HCT116 (cell line): ENCODE results near the gene MLH3. TPM values are rescaled to one million over a fixed set of nuclear protein-coding genes. Genes with fewer than 3 reads are reported as not detected.

Source experiments
- ATAC-seq: fragments of 200-7000 bp; cut with Tn5 transposase; 2 replicates; pipeline ENCODE4 v1.9.1; 2020; ENCODE audit warnings: mild to moderate bottlenecking, moderate library complexity
- BruUV-seq: library from RNA; stranded (reverse); fragments of 400-500 nt; replicated peaks from 2 replicates; lab custom pipeline; 2021; lab: Mats Ljungman, UMichigan
- CTCF ChIA-PET: fragments of 300-600 bp; sonication (Branson Sonifier 250); formaldehyde crosslinking; loops from one replicate; lab custom pipeline; 2021; ENCODE audit warnings: antibody characterized with exemption; lab: Charles Lee
- POLR2A ChIA-PET: fragments of 300-600, 350-600 bp; sonication (Branson Sonifier 250); formaldehyde crosslinking; loops from one replicate; lab custom pipeline; 2021; ENCODE audit warnings: antibody characterized with exemption; lab: Charles Lee
- RAD21 ChIA-PET, 2 experiments: fragments of 300-600 bp; sonication (Branson Sonifier 250); formaldehyde crosslinking; loops; one replicate each; lab custom pipeline; 2023; ENCODE audit warnings: low total read pairs in 2 of 2; ENCODE audit not compliant: uncharacterized antibody in 2 of 2, unreplicated experiment in 2 of 2, low non-redundant PET in 1 of 2; lab: Charles Lee
- DNase-seq: peaks from one replicate; pipeline ENCODE4 v3.0.0-alpha.2; 2010; ENCODE audit warnings: low read depth, low spot score
- H2AFZ ChIP-seq: fragments of 200-600 bp; shearing (Covaris generic), sonication (generic); 2 replicates; pipeline ENCODE4 v1.6.1; 2017; ENCODE audit warnings: low read depth, mixed run types, mixed read lengths, antibody characterized with exemption, low read length; ENCODE audit not compliant: poor library complexity, severe bottlenecking
- H3K27ac ChIP-seq: 2 replicates; pipeline ENCODE4 v1.5.1; 2012; ENCODE audit warnings: low read depth, low read length
- H3K27me3 ChIP-seq: fragments of 200-600 bp; sonication (generic); 2 replicates; pipeline ENCODE4 v1.6.1; 2016; ENCODE audit warnings: mixed run types, low read length, mixed read lengths; ENCODE audit not compliant: insufficient read depth
- H3K36me3 ChIP-seq, 2 experiments: fragments of 200-500 bp in 1 of 2; fragments of 200-600 bp in 1 of 2; sonication (Bioruptor generic) in 1 of 2; sonication (generic) in 1 of 2; 2 replicates each; pipeline versions ENCODE4 v1.5.1 to v1.6.1; 2014 to 2016; ENCODE audit warnings: low read length in 2 of 2, inconsistent platforms in 1 of 2, mixed read lengths in 1 of 2, mixed run types in 1 of 2; ENCODE audit not compliant: insufficient read depth in 2 of 2, control insufficient read depth in 1 of 2
- H3K4me1 ChIP-seq, 2 experiments: fragments of 200-600 bp in 1 of 2; sonication (generic) in 1 of 2; 2 replicates each; pipeline versions ENCODE4 v1.5.1 to v1.6.1; 2012 to 2017; ENCODE audit warnings: low read length in 2 of 2, inconsistent platforms in 1 of 2, mild to moderate bottlenecking in 1 of 2, mixed read lengths in 1 of 2, mixed run types in 1 of 2, moderate library complexity in 1 of 2; ENCODE audit not compliant: insufficient read depth in 2 of 2, control insufficient read depth in 1 of 2
- H3K4me2 ChIP-seq: fragments of 200-600 bp; sonication (generic); 2 replicates; pipeline ENCODE4 v1.6.1; 2017; ENCODE audit warnings: mixed run types, low read length, mixed read lengths
- H3K4me3 ChIP-seq, 2 experiments: fragments of 200-600 bp in 1 of 2; sonication (generic) in 1 of 2; replicated peaks in 1 of 2; 2 replicates each; pipeline ENCODE4 v1.5.1; 2011 to 2016; ENCODE audit warnings: low read length in 2 of 2, control low read depth in 1 of 2, low read depth in 1 of 2, mild to moderate bottlenecking in 1 of 2, mixed read lengths in 1 of 2, mixed run types in 1 of 2
- H3K79me2 ChIP-seq: fragments of 200-600 bp; sonication (generic); 2 replicates; pipeline ENCODE4 v1.6.1; 2017; ENCODE audit warnings: mild to moderate bottlenecking, mixed run types, low read length, moderate library complexity, mixed read lengths; ENCODE audit not compliant: insufficient read depth
- H3K9ac ChIP-seq: fragments of 200-600 bp; sonication (generic); 2 replicates; pipeline ENCODE4 v1.6.1; 2016; ENCODE audit warnings: low read length, mixed read lengths
- H3K9me2 ChIP-seq: fragments of 200-600 bp; sonication (generic), shearing (Covaris generic); 2 replicates; pipeline ENCODE4 v1.6.1; 2017; ENCODE audit warnings: mixed run types, mild to moderate bottlenecking, moderate library complexity; ENCODE audit not compliant: insufficient read depth
- H3K9me3 ChIP-seq, 2 experiments: fragments of 200-500 bp in 1 of 2; fragments of 200-600 bp in 1 of 2; sonication (Bioruptor generic) in 1 of 2; sonication (generic) in 1 of 2; 2 replicates each; pipeline ENCODE4 v1.6.1; 2014 to 2017; ENCODE audit warnings: low read length in 2 of 2, mixed read lengths in 2 of 2, inconsistent platforms in 1 of 2, low read depth in 1 of 2, mild to moderate bottlenecking in 1 of 2, mixed run types in 1 of 2, moderate library complexity in 1 of 2; ENCODE audit not compliant: control insufficient read depth in 1 of 2, insufficient read depth in 1 of 2
- H4K20me1 ChIP-seq: fragments of 200-600 bp; sonication (generic), shearing (Covaris generic); 2 replicates; pipeline ENCODE4 v1.6.1; 2017; ENCODE audit warnings: mixed run types, mild to moderate bottlenecking, moderate library complexity; ENCODE audit not compliant: insufficient read depth
- CEBPB ChIP-seq: IDR thresholded peaks from 2 replicates; pipeline ENCODE4 v1.6.1; 2012; ENCODE audit warnings: low read depth
- CTCF ChIP-seq, 3 experiments: fragments of 200-600 bp in 1 of 3; sonication (generic) in 1 of 3; IDR thresholded peaks in 2 of 3; conservative IDR thresholded peaks in 1 of 3; 2 replicates each; pipeline ENCODE4 v1.5.1; 2012 to 2017; ENCODE audit warnings: low read depth in 2 of 3, low read length in 2 of 3, antibody characterized with exemption in 1 of 3, borderline replicate concordance in 1 of 3, control low read depth in 1 of 3, mild to moderate bottlenecking in 1 of 3, mixed read lengths in 1 of 3, mixed run types in 1 of 3, moderate library complexity in 1 of 3; ENCODE audit not compliant: insufficient read depth in 1 of 3
- EGR1 ChIP-seq: IDR thresholded peaks from 2 replicates; pipeline ENCODE4 v1.6.1; 2012; ENCODE audit warnings: low read depth
- ELF1 ChIP-seq: IDR thresholded peaks from 2 replicates; pipeline ENCODE4 v1.6.1; 2012; ENCODE audit warnings: low read depth, borderline replicate concordance
- MAX ChIP-seq: IDR thresholded peaks from 2 replicates; pipeline ENCODE4 v1.6.1; 2012
- POLR2AphosphoS5 ChIP-seq: IDR thresholded peaks from 2 replicates; pipeline ENCODE4 v1.6.1; 2011; ENCODE audit warnings: mild to moderate bottlenecking, low read depth, low read length, moderate library complexity
- RAD21 ChIP-seq: IDR thresholded peaks from 2 replicates; pipeline ENCODE4 v1.6.1; 2012; ENCODE audit warnings: low read depth, mild to moderate bottlenecking
- SIN3A ChIP-seq: IDR thresholded peaks from 2 replicates; pipeline ENCODE4 v1.6.1; 2012; ENCODE audit warnings: low read depth
- TCF7L2 ChIP-seq: IDR thresholded peaks from 2 replicates; pipeline ENCODE4 v1.7.0; 2011; ENCODE audit warnings: borderline replicate concordance, inconsistent platforms; ENCODE audit not compliant: insufficient read depth, insufficient read length; ENCODE audit errors: extremely low read depth
- ZNF274 ChIP-seq: fragments of 200-500 bp; sonication (Bioruptor generic); IDR thresholded peaks from 2 replicates; pipeline ENCODE4 v1.6.1; 2014; ENCODE audit warnings: mild to moderate bottlenecking, low read depth, low read length, inconsistent platforms
- intact Hi-C: fragments of 100-400 bp; cut with micrococcal nuclease; formaldehyde crosslinking; loops from 2 replicates; pipeline ENCODE4 v1.10.0; 2022
- total RNA-seq: library from RNA; stranded (reverse); gene quantifications from one replicate; pipeline ENCODE4 v1.2.1, GENCODE V29; 2021; ENCODE audit not compliant: unreplicated experiment
- TF ChIP-seq, protein P1 (sequence below): IDR thresholded peaks from 2 replicates; pipeline ENCODE4 v1.6.1; 2012

The MLH3 gene
- total RNA-seq, 1 experiment from 2014 or later: 14.7 TPM

DNA sequence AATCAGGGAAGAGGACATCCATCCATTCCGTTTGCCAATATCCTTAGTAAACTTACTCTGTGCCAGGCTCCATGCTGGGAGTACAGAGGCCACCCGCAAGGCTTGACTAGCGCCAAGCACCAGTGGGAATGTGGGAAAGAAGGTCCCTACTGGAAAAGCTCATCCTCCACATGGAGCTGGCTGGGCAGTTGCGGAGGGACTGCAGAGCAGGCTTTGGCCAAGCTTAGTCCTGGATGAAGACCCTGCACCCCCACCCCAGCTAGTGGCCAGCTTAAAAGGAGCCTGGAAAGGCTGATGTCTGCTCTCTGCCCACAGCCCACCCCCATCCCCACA is 70.9 kb downstream of the MLH3 start:
- Histone ChIP-seq H3K27ac (no peak overlapping the region), H4K20me1 (no peaks in the 10 kb centered on the region), H2AFZ (no peak overlapping the region), H3K9me3 (no peaks in the 10 kb centered on the region), H3K27me3 (no peaks in the 10 kb centered on the region), H3K4me2 (no peak overlapping the region), H3K4me1 (no peaks in the 10 kb centered on the region), H3K4me3 (no peak overlapping the region), H3K9ac (no peak overlapping the region), H3K79me2 (no peaks in the 10 kb centered on the region), H3K36me3 (no peaks in the 10 kb centered on the region), H3K9me2 (no peaks in the 10 kb centered on the region)
- CTCF ChIA-PET: no interaction called here
- no TSS peak for BruUV-seq
- ATAC-seq (no peak), DNase-seq (no peak)
- POLR2A ChIA-PET: no interaction called here
- RAD21 ChIA-PET: no interaction called here
- TF ChIP-seq POLR2AphosphoS5 (no peak), RAD21 (no peak), SIN3A (no peak), CEBPB (no peak), CTCF (IDR thresholded peaks at IDR 0.05 in 2 of 3, conservative IDR thresholded peaks at IDR 0.05 in 1 of 3; ENCODE audit: borderline replicate concordance in 1 of 3, insufficient read depth in 1 of 3, low read depth in 2 of 3, low read length in 2 of 3) (no peak), MAX (no peak), ELF1 (no peak), ZNF274 (no peak), EGR1 (no peak), TCF7L2 (no peak)
- TF ChIP-seq, protein P1, sequence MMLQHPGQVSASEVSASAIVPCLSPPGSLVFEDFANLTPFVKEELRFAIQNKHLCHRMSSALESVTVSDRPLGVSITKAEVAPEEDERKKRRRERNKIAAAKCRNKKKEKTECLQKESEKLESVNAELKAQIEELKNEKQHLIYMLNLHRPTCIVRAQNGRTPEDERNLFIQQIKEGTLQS: no peak
- intact Hi-C loops: no loop called here
